GM19099 (cell line): ENCODE measurements around the gene DGKA.

Experiments used
- POLR2A ChIP-seq: IDR thresholded peaks from 3 replicates; pipeline ENCODE4 v1.6.1; 2011; ENCODE audit warnings: low read depth; ENCODE audit not compliant: insufficient read length; ENCODE audit errors: extremely low read depth

DGKA gene

GRCh38 chr12:55927588-55928502 lies 3.1 kb upstream of the DGKA start, which contains the start of gene PYM1:
Gene PYM1, minus strand, starts transcription at chr12:55927894. Its CDS starts 133 bp downstream, at chr12:55927761.
- TF ChIP-seq POLR2A, result peak; percentile 87

DNA sequence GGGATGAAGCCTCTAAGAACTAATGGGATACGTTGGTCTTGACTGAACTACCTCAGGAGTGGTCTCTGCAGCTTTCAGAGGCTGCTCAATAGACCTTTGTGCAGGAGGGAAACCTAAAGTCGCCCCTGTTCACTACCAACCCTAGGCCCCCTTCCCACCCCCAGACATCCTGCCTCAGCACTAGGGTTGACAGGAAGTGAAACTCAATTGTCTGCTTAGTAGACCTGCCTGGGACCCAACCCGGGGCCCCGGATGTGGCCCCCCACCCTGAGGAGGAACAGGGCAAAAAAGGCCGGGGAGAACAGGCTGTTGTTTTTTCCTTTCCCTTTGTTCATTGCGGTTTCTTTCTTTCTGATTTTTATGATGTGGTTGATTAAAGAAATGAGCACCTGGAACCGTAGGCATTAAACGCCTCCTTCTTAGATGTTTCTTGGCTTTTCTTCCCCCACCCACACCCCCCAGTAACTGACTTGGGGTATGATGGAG lies 1.6 kb upstream of the DGKA start:
- peak; percentile 71 for TF ChIP-seq POLR2A

DNA sequence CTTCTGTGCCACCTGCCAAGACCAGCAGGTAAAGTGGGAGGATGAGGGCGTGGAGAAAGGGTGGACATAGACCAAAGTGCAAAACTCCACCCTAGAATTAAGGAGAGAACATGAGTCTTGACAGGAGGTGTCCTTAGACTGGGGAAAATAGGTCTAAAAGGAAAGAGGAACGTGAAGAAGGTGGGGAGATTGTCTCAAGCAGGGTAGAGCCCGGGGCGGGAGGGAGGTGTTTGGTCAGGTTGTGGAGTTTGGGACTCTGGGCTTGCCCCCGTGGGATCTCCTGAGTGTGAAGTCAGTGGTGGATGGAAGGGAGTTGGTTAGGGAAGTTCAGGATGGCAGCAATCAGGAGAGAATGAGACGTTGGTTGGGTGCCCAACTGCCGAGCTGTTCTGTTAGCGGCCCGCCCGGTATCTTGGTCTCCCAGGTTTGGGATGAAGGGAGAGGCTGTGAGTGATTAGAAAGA lies 386 bp downstream of the DGKA start:
- no peak for TF ChIP-seq POLR2A

DNA sequence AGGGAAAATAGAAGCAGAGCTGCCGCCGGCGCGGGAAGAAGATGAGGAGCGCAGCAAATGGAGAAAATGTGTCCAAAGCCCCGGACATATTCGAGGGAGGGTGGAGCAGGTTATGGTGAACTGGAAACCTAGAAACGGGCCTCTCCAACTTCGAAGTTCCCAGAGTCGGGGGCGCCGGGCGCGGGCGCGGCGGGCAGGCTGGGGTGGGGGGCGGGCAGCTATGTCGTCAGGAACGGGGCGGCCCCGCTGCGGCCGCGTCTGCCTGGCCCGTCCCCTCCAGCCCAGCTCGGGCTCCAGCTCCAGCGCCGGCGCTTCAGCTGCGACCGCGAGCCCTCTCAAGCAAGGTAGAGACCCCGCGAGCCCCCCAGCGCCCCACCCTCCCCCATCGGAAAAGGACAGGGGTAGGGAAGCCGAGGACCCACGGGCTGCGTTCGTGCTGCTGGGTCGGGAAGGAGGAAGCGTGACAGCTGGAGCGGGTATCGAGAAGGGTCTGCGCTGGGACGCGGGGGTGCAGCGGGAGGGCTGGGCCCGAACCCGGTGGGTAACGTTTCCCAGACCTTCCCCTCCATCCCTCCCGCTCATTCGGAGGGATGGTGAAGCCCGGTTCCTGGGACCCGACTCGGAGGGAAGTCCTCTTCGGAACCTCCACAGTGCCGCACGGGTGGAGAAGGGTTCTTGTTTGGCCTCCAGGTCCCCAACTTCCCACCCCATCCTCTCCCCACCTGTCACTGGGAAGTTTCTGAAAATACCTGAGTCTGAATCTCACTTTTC lies 1.0 kb downstream of the DGKA start:
- no peak for TF ChIP-seq POLR2A

GRCh38 chr12:55932551-55932910 lies 1.6 kb downstream of the DGKA start:
- no peak for TF ChIP-seq POLR2A

DNA sequence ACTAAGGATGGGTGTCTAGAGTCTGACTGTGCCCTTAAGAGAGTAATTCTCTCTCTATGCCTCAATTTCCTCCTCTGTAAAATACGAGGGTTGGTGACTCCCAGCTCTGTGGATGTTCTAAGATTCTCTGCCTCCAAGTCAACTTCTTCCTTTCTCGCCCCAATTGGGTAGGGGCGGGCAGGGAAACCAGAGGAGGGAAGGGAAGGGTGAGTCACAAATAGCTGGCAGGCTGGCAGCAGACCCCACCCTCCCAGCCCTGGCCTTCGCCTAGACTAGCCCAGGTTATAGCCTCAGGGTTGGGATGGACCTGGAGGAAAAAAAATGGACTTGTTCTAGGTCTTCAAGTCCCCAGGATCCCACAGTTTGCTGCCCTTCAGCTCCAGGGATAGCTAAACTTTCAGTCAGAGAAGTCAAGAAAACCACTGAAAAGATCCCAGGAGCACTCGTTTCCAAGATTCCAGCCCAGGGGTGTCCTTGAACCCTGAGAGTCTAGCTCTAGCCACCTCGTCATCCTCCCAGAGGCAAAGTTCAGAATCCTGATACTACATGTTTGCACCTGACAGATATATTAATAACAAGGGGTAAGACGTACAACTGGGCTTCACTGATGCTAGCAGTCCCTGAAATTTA lies 2.3 kb downstream of the DGKA start:
- no peak for TF ChIP-seq POLR2A

- TF ChIP-seq POLR2A, result no peak
Observed at GRCh38 chr12:55933799-55934742, 3.1 kb downstream of the DGKA start.

GRCh38 chr12:55934773-55935172 lies 3.8 kb downstream of the DGKA start:
- no peak for TF ChIP-seq POLR2A

DNA sequence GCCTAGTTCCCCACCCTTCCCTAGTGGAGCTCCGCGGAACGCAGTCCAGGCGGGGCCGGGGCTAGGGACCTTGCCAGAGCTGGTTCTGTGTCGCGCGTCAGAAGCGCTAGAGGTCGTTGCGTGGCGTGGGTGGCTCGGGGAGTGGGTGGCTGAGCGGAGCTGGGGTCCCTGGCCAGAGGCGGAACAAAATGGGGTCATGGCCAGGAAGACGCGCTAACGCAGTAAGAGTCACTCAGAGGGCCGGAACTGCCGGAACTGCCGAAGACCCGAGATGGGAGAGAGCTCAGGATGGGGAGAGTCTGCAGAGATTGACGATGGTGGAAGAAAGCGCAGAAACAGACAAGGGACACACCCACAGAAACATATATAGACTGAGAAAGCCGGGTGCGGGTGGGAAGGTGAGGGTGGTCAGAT lies 4.8 kb downstream of the DGKA start:
- TF ChIP-seq POLR2A, result no peak

- TF ChIP-seq POLR2A, result no peak
Observed at GRCh38 chr12:55937981-55938380, 7.0 kb downstream of the DGKA start.

DNA sequence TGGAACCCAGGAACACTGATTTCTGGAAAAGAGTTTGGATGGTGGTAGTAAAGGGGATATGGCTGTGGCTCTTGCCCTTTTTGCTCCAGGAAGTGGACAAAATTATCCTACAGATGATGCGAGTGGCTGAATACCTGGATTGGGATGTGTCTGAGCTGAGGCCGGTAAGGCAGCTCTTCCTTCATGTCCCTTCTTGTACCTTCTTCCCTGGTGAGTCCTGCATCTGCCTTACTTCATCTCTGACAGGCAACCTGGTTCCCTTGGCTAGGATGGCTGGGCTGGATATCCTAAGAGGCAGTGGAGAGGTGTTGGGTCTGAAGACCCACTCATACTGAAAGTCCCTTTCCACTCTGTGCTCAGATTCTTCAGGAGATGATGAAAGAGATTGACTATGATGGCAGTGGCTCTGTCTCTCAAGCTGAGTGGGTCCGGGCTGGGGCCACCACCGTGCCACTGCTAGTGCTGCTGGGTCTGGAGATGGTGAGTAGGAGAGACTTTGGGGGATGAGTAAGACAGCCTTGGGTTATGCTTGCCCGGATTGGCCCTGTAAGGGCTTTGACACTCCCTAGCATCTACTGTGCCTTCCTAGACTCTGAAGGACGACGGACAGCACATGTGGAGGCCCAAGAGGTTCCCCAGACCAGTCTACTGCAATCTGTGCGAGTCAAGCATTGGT lies 8.0 kb downstream of the DGKA start:
- TF ChIP-seq POLR2A, result no peak

- no peak for TF ChIP-seq POLR2A
Observed at GRCh38 chr12:55940065-55940732, 9.2 kb downstream of the DGKA start.

DNA sequence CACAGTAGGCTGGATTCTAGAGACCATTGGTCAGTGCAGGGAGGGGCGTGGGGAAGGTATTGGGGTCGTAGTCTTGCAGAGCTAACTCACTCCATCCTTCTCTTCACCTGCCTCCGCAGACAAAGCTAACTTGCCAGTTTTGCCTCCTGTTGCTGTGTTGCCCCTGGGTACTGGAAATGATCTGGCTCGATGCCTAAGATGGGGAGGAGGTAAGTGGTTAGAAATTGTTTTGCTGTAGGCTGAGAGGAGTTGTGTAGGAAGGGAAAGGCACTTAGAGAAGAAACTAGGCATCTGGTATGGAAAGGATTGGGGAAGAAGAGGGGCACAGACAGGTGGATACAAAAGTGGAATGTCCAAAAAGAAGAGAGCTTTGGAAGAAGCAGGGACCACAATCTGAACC lies 11.1 kb downstream of the DGKA start:
- no peak for TF ChIP-seq POLR2A
